GM12801 (cell line): ENCODE data around the gene LMAN1L.

Source experiments
- CTCF ChIP-seq: IDR thresholded peaks from one replicate; pipeline ENCODE4 v1.5.1; 2011; ENCODE audit warnings: control low read depth; ENCODE audit not compliant: insufficient read length; ENCODE audit errors: extremely low read depth

LMAN1L gene

DNA sequence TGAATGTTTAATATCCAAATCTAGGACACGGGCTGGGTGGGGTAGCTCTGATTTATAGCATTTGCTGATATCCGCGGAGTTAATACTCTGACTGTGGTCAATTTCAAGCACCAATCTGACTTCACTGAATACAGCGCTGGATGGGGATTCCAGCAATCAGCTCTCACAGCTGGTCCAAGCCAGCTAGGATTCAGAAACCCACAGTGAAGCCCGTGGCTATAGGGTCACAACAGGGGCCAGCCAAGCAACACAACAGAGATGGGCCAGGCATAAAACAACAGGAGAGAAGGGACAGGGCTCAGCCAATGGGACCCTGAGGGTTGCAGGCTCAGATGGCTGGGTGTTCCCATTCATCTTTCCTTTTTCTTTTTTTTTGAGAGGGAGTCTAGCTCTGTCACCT lies 5.4 kb upstream of the LMAN1L start:
- TF ChIP-seq CTCF = no peak

DNA sequence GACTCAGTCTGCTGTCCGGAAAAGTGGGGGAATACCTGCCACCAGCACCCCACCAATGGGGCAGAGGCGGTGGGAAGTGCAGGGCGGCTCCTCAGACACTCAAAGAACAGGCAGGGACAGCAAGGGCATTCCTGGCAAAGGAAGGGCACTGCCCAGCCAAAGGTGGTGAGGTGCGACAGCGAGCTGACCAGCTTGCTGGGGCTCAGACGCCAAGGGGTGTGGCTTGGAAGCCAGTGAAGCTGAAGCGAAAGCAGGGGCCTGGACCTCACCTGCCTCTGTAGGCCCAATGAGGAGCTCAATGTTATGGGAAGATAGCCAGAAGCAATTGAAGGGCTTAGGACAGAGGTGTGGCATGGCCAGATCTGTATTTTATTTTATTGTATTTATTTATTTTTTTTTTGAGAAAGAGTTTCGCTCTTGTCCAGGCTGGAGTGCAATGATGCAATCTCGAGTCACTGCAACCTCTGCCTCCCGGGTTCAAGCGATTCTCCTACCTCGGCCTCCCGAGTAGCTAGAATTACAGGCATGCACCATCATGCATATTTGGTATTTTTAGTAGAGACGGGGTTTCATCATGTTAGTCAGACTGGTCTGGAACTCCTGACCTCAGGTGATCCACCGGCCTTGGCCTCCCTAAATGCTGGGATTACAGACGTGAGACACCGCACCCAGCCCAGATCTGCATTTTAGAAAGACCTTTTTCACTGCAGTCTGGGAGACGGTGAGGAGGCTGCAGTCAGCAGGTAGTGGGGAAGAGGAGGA lies 4.4 kb upstream of the LMAN1L start:
- TF ChIP-seq CTCF = no peak

DNA sequence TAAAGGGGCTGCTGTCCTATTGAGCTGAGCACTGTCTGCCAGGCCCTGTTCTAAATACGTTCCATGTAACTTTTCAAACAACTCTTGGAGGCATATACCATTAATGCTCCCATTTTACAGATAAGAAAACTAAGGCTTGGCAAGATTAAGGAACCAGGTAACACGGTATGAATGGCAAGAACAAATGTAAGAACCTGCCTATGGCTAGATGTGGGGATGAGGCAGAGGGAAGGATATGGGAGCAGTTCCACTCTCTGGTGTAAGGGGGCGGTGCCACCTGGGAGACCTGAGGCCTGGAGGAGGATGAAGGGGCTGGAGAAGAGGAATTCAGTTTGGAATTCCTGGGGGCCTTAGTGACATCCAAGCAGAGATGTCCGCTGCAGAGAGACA lies 3.8 kb upstream of the LMAN1L start:
- TF ChIP-seq CTCF = no peak

GRCh38 chr15:74809242-74809641 lies 3.4 kb upstream of the LMAN1L start:
- no peak for TF ChIP-seq CTCF

DNA sequence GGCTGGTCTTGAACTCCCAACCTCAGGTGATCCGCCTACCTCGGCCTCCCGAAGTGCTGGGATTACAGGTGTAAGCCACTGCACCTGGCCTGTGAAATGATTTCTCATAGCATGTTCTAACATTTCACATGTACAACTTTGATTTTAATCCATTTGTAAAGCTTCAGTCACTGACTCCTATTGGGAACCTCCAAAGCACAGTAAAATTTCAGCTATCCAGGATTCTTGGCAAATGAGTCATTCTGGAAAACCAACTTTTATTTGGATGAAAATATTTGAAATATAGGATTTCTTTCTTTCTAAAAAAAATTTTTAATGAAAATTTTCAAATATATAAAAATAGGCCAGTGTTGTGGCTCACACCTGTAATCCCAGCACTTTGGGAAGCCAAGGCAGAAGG lies 2.7 kb upstream of the LMAN1L start:
- no peak for TF ChIP-seq CTCF

- no peak for TF ChIP-seq CTCF
These were observed 2.7 kb downstream of the LMAN1L start for GRCh38 chr15:74815121-74815934.

- TF ChIP-seq CTCF = no peak
These were observed 3.3 kb downstream of the LMAN1L start for GRCh38 chr15:74815961-74816360.
